NOMO-1 (cell line): Measurements from ENCODE around the gene S1PR1.

Experiments used
- DNase-seq, 2 experiments: peaks; one replicate each; lab custom pipeline; 2025; ENCODE audit not compliant: unreplicated experiment in 2 of 2; lab: John Stamatoyannopoulos, UW

Gene S1PR1

DNA sequence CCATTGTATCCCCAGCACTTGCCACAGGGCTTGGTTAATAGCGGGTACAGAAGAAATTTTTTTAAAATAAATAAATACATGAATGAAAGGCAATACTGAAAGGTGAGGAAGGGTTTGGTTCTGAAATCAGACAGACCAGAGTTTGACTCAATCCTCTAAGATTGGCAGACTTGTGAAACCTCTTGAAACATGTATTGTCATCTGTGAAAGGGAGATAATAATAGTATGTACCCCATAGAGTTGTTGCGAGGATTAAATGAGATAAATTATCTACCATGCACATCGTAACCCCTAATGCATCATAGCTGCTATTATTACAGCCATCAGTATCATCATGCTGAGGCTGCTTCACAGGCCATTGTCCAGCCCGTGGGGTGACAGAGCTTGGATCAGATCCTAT lies 41.4 kb downstream of the S1PR1 start:
- no peak for DNase-seq

DNA sequence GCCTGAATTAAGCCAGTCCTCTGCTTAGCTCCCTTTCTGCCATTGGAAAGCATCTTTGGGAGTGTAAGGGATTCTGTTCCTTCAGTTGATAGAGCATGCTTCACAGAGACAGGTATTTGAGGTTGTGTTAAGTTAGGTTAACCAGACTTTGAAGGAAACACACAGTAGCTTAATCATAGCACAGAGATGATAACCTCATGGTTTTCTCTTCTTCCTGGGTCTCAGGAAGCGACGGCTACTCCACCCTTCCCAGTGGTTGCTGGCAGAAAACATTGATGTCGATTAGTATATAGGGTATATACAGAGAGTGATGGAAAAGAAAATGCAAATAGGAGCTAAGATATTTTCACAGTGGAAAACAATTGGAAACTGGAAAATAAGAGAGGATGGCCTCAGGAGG lies 42.0 kb downstream of the S1PR1 start:
- no peak for DNase-seq

DNA sequence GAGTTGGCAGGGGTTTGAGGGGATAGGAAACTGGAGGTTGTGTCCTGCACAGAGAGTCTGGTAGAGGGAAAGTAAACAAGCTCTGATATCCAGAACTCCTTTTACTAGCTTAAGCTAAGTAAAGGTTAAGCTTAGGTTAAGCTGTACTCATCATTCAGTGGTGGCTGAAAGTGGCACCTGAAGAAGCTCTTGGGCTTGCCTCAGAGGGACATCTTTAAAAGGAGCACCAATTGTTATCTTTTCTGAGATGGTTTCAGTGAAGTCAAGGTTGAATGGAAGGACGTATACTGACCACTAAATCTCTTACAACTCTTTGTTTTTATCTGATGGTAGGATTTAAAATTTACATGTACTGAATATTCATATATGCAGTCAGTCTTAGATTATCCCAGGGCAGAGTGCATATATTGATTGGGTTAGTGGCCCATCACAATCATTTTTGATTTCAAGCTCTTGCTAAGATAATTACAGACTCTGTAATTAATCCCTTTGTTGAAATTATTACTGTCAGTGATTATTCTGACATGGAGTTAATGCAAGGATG lies 43.3 kb downstream of the S1PR1 start:
- no peak for DNase-seq

DNA sequence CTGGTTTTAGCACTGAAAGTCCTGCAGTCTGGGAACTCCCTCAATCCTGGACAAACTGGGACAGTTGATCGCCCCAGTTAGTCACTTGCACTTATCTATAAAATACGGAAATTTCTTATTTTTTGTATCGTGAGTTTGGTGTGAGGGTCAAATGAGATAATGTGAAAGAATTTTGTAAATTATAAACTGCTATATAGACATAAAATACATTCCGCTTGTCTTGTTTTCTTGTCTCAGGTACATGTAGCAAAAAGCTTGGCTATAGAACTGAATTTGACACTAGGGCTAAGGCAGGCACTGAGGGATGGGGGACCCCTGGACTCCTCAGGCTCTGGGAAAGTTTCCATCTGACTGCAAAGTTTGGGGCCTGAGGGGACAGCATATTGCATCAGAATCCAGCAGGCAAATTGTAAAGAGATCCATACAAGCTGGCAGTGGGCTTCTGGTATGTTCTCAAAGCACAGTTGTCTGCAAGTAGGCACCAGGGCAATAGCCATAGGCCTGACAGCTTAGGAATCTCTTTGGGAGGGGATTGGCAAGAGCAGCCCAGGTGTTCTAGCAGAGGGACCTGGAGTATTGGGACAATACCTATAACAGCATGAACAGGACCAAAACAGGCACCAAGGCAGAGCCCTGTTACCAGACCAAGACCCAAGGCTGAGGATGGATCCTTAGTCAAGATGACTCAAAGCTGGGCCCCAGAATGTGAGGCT lies 44.3 kb downstream of the S1PR1 start:
- DNase-seq, result no peak

DNA sequence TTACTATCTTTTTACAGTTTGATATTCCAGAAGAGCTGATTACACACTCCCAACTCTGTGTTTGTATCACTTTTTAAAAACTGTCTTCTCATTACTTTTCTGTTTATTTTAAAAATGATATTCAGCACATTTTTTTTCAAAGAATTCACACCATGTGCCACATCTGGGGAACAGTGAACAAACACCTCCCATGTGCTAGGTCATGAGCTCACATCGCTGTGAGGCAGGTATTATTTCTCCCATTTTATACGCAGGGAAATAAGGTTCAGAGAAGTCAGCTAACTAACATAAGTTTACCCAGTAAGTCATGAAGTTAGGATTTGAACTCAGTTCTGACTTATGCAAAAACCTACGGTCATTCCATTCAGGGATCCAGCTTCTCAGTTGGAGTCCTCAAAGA lies 44.9 kb downstream of the S1PR1 start:
- DNase-seq, result no peak

DNA sequence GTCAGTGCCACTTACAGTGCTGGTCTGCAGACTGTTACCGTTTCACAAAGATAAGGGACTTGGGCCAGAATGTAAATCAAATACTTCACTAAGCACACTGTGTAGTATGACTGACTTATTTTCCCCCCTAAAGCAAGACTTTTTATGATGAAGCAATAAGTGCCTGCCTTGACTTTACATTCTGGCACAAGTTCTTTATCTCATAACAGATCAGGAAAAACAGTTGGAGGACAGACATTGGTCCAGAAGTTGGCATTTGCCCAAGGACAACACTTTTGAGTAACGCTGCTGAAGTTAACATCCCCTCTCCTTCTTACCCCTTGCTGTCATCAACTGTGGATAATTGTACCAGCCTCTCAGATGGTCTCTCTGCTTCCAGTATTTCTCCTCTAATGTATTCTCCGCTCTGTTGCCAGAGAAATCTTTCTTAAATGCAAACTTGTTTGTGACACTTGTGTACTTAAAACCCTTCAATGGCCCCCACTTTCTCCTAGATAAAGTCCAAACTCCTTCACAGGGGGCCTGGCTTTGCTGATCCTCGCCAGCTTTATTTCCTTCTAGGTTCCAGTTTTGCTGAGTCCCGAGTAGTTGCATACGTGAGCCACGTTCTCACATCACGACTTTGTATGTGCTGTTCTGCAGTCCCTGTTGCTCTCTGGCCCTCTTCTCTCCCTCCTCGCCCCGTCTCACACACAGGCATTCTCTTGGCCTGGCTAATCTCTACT lies 45.7 kb downstream of the S1PR1 start:
- no peak for DNase-seq

DNA sequence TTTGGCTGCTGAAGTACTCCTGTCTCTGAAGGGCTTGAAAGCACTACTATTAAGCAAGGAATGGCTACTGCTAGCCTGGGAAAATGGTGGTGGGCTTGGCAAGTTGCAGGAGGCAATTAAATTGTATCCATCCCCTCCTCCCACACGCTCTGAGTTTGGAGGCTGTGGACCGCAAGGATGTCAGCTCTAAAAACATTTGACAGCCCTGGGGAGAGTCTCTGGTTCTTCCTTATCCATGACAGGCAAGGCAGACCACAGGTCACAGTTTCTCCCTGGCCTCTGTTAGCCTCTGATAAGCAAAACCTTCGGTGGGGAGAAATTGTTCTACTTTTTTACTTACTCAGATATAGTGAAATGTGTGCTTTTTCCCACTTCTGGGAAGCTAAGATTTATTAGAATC lies 46.6 kb downstream of the S1PR1 start:
- DNase-seq, result no peak

DNA sequence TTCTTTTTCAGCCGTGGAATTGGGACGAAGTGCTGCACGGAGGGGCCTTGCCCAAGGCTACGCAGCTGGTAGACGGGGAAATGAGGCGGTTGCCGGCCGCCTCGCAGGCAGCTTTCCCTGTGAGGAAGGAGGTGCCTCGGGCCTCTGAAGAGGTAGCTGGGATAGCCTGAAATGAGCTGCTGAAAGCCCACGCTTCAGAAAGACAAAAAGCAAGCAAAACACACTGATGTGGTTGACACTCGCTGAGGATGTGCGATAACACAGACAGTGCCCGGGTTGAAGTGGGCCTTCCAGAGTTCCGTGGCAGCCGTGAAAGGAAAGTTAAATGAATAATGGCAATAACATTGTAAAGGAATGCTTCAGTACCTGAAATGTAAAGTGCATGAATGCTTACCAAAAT lies 47.2 kb downstream of the S1PR1 start:
- no peak for DNase-seq

DNA sequence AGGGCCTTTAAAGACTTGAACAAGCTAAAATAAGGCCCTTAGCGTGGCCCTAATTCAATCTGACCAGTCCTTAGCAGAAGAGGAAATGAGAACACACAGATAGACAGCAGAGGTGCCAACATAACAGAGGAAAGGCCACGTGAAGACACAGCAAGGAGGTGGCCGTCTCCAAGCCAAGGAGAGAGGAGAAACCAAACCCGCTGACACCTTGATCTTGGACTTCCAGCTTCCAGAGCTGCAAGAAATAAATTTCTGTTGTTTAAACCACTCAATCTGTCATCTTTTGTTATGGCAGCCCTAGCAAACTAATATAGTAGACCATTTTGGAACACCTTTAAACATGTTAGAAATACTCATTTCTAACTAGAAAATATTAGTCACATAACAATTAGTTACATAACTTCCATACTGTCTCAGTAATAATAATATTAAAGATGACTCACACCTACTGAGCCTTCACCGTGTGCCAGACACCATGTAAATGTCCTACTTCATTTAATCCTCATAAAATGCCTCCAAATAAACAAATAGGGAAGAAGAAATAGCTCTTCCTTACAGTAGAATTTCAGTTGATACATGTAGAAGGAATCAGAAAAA lies 47.9 kb downstream of the S1PR1 start:
- DNase-seq, result no peak

DNA sequence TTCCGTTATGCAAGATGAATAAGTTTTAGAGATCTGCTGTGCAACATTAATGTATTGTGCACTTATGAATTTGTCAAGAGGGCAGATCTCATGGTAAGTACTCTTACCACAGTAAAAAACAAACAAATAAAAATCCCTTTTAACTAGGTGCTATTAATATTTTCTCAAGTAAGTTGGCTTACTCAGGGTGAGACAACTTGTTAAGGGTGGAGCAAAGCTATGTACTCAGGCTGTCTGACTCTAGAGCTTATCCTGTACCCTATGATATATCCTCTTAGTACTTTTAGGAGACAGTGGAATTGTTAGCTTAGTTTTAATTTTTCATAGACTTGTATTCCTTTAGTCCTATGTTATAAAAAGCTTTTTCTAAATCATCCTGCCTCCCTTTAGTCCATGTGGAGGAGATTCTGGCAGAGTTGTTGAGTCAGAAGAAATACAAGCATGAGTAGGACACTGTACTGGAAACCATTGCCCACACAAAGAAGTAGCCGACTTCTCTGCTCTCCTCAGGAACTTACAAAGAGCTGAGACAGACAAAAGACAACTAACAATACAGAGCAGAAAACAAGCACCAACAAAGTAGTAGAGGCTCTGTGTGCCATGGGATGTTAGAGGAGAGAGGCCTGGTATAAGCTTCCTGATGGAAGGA lies 49.2 kb downstream of the S1PR1 start:
- DNase-seq, result no peak

DNA sequence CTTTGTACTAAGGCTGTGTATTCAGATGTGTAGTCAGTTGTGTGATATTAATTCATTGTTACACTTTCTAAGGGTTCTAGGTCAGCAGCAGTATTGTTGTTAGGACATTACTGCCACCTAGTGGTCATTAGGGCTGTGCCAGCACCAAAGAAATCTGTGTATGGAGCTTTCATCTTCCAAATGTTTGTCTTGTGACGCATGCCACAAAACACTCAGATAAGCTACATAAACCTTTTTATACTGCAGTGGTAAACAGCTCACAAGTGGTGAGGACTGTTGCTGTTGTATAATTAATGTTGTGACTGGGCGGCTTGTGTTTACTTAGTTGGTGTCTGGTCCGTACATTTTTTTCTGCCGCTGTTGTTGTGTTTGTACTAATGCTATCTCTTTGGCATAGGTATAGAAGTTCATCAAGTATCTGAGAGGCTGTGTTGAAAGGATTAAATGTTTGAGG lies 51.7 kb downstream of the S1PR1 start:
- DNase-seq, result peak; percentile 12 to 61

DNA sequence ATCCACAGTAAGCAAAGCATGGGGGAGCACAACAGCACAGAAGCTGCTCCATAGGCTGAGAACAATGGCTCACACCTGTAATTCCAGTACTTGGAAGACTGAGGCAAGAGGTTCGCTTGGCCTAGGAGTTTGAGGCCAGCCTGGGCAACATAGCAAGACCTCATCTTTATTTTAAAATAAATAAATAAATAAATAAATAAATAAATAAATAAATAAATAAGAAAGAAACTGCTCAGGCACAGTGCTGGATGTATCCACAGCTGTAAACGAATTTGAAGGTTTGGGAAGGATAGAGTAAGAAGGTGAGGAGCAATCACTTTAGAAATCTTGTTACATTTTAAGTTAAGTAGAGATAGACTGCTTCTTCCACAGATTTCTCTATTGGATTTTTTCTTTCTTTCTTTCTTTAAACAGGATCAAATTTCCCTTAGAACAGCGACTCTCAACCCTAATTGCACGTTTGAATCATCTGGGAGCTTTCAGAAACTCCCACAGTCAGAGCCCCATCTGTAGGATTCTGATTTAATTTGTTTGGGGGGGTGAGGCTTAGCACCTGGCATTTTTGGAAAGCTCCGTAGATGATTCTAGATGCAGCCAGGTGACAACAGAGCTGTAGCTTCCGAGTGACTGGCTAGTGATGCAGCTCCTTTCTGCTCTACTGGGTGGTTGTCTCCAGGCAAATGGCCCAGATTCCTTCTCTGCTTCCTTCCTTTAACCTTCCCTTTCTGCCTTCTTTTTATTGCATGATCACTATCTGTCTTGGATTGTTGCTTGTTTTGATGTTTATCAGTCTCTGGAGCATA lies 53.5 kb downstream of the S1PR1 start:
- DNase-seq, result no peak
